Brain pericyte (primary cell): ENCODE measurements around the gene INPP4B.
"Not testable (repeated sequence)": the region's sequence is repeated elsewhere in the genome, so short reads cannot be mapped to it uniquely, and the experiment has no call there.

ENCODE experiments used
- DNase-seq: peaks from one replicate; pipeline ENCODE4 v3.0.0-alpha.2; 2012; ENCODE audit warnings: low read depth, low spot score

Gene INPP4B

DNA sequence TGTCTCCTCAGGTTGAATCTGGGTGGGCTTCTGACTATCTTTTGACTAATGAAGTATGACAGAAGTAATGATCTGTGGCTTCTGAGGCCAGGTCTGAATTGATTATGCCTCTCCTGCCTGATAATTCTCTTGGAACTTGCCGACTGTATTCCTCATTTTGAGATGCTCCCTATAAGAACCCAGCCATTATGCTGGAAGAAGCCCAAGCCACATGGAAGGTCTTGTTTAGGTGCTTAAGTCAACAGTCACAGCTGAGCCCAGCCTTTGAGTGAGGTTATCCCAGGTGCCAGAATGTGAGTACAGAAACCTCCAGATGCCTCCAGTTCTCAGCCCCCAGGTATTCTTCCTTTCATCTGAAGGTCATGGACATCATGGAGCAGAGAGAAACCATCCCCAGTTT, 753.2 kb downstream of the INPP4B start:
- DNase-seq = no peak

DNA sequence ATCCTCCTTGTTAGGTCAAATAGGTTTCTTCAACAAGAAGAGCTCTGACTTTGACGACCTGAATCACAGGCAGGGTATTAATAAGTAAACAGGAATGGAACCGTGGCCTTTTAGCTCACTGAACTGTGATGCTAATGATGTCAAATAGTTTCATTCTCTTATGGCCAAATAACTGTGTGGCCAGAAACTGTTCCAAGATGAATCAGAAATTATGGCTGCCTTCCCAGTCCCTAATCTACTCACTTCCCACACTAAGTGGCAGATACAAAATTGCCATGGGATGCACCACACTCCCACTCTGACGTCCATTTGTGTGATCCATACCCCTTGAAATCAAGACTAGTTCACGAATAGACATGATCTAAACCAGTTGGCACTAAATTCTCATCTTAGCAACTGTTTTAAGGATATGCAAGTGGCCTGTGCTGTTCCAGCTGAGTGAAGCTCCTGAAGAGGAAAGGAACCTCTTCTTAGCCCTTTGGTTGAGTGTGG, 754.4 kb downstream of the INPP4B start:
- DNase-seq = no peak

- DNase-seq = no peak
Measured at GRCh38 chr4:142091085-142091513, 755.0 kb downstream of the INPP4B start.

DNA sequence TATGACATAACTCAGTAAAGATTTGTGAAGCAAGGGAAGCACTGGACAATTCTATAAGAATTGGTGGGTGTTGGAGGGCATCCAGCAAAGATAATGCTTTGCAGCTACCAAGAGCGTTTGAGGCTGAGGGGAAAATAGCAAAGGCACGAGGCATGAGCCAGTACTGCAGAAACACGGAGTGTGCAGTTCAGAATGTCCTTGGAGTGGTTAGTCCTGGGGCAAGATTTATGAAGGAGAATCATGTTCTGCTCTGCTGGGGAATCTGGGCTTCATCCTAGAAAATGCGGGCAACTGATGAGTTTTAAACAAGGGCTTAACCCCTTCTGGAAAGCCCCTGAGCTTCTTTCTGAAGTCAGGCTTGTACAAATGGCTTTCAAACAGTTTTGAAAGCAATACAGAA, 757.2 kb downstream of the INPP4B start:
- DNase-seq = no peak

DNA sequence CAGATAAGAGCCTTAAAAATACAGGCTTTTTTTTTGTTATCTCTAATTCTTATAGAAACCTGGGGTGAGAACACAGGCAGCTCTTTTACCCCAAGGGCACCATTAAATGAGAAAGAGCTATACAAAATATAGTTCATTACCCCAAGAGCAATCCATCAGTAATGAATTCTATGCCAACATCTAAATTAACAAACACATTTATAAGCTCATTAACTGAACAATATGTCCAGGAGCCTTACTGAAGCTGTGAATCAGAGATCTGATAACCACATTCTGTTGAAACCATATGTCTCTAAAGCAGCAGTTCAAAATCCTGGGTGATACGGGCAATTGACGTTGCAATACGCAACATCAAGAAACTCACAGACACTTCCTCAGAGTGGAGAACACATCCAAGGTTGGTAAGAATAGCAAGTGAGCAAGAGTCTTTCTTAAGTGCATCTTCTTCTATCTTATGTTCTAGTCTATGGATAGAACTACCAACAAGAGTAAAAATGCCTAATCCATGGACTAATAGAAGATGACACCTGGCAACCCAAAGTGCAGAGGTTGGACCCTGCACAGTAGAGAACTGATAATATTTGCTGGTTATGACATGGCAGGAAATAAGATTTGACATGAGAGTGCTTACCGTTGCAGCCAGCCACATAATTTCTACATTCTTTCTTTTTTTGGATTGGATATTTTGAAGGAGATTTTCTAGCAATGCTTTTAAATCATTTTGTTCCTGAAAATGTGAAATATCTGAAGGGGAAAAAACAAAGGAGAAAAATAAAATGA, 760.4 kb downstream of the INPP4B start:
- no peak for DNase-seq

GRCh38 chr4:142083264-142083663, 762.8 kb downstream of the INPP4B start:
- no peak for DNase-seq

DNA sequence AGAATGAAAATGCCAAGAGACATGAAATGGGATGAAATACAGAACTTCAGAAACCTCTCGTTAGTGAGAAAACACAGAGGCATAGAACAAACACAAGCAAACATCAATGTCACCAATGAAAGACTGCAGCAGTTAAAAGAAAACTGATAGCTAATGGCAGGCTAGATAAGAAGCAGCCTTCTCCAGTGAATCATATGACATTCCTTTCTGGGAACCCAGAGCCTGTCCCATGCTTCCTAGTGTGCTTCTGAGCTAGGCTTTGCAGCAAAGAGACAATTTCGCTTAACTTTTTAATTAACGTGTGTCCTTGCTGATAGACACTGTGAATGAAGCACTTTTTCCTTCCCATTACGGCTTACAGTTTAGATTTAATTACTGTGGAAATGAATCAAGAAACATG, 765.1 kb downstream of the INPP4B start:
- DNase-seq = no peak

DNA sequence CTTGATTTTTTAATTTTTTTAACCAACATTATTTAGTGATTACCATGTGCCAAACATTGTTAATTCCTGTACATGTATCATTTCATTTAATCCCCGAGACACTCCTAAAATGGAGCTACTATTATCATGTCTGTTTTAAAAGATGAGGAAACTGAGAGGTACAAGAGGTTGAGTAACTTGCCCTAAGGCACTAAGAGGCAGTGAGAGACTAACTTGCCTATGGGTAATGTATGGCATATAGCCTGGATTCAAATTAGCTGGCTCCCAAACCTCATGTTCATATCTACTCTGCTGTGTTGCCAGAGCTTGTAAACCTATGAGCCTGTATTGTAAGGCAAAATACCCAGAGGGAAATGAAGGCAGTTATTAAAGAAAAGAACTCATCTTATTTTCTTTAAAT, 766.1 kb downstream of the INPP4B start:
- DNase-seq = no peak

- DNase-seq = no peak
Measured at GRCh38 chr4:142077048-142077447, 769.1 kb downstream of the INPP4B start.

GRCh38 chr4:142068304-142068703, 777.8 kb downstream of the INPP4B start:
- DNase-seq = not testable (repeated sequence)

GRCh38 chr4:142066562-142066961, 779.5 kb downstream of the INPP4B start:
- not testable (repeated sequence) for DNase-seq

GRCh38 chr4:142065086-142065647, 780.9 kb downstream of the INPP4B start:
- no peak for DNase-seq

GRCh38 chr4:142064181-142064580, 781.9 kb downstream of the INPP4B start:
- DNase-seq = no peak

GRCh38 chr4:142045996-142046395, 800.1 kb downstream of the INPP4B start:
- DNase-seq = no peak

DNA sequence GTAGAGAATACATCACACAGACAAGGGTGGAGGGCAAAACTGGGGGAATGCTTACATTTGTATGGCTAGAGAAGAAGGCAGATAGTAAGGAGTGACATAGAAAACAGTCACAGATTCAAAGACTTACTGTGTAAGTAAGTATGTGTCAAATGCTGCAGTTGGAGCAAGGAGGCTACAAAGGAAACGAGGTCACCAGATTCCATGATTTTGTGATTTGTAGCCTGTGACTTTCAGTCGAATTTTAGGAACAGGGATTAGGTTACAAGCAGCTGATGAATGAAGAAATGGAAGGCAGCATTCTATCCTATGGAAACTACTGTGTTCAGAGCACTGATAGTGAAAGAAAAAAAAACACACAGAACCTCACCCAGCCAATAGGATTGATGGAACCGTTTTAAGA, 801.8 kb downstream of the INPP4B start:
- DNase-seq = no peak

- no peak for DNase-seq
Measured at GRCh38 chr4:142043509-142043908, 802.6 kb downstream of the INPP4B start.

GRCh38 chr4:142041788-142042187, 804.3 kb downstream of the INPP4B start:
- no peak for DNase-seq

- no peak for DNase-seq
Measured at GRCh38 chr4:142040043-142040442, 806.1 kb downstream of the INPP4B start.

DNA sequence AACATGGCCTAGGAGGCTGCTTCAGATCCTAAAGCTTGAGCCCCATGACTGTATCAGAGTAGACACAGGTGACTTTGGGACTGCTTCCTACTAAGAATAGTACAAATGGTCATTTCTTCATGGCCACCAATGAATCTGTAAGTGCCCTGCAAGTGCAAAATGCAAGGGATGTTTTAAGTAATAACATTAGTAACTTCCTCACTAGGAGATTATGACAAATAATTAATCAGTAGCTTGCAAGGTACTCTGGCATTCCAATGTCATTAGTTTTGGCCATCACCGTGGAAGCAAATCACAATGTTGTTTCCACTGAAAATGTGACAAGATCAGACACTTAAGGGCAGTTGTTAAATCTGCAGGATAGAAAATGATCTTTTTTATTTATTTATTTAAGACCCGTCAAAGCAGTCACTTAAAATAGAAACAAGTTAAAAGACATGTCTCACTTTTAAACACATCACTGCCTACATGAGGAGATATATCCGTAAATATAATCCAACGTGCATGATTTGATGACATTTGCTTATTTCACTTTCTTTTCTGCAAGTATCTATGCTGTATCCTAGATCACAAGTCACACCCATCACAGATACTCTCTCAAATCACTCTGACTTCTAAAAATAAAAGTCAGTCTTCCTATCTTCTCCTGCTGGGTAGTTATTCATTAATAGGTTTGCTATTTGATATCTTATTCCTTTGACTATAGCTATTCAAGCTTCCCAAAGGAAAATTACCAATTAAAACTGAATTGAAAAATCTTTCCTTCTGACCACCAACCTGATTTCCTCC, 809.1 kb downstream of the INPP4B start:
- DNase-seq = no peak

- no peak for DNase-seq
Measured at GRCh38 chr4:142035566-142035965, 810.5 kb downstream of the INPP4B start.

- no peak for DNase-seq
Measured at GRCh38 chr4:142034101-142034500, 812.0 kb downstream of the INPP4B start.

DNA sequence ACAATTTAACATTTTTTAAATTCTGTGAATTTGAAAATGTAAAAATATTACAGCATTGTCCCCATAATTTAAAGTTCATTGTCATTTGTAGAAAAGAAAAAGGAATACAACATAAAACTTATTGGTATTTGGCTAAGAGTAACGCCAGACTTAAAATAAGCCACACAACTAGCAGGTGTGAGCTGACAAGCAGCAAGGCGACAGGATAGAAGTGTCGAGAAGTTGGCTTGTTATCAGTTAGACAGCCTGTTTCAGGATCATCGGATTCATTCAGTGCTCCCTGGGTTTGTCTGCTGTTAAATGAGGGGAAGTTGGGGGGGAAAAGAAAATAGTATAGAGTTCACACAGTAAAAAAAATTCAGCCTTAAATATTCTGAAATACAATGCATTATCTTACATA, 816.1 kb downstream of the INPP4B start:
- DNase-seq = no peak
